Mucosa of gallbladder (tissue), 1 donor: ENCODE data around the gene NPEPL1. TPM values are rescaled to one million over a fixed set of nuclear protein-coding genes. Genes with fewer than 3 reads are reported as not detected.

ENCODE experiments used
- DNase-seq: peaks from one replicate; pipeline ENCODE4 v3.0.0-alpha.2; 2020; ENCODE audit warnings: low spot score
- total RNA-seq: library from RNA; stranded (reverse); gene quantifications from one replicate; pipeline ENCODE4 v1.2.1, GENCODE V29; 2021
- donor health status: DM: no; HTN: no; CAD: no.

Gene NPEPL1
- total RNA-seq, 1 donor from 2014 or later, result 39.1 TPM

DNA sequence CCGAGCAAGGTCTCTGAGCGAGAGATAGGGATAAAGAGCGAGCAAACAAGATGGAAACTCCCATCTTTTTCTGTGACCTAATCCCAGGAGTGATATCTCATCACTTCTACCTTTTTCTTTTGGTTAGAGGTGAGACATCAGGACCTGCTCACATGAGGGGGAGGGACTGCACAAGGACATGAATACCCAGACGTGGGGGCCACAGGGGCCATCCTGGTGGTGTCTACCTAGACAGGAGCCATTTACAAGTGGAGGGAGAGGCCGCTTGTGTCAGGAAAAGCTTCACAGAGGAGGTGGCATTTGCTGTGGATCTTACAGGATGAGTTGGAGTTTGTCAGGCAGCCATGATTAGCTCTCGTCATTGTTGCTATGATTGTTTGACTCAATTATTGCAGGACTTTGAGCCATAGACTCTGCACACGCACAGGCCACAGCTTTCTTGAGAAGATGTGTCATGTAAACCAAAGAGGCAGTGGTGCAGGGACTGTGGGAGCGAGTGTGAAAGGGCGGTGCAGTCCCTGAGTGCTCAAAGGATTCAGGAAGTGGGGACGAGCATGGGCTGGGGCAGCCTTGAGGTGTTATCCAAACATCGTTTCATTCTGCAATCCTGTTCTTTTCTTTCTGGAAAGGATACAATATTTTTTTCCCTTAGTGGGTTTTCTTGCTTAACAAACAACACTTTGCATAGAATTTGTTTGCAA is 7.7 kb downstream of the NPEPL1 start:
- no peak for DNase-seq

GRCh38 chr20:58700823-58701222 is 8.2 kb downstream of the NPEPL1 start:
- DNase-seq, result no peak

DNA sequence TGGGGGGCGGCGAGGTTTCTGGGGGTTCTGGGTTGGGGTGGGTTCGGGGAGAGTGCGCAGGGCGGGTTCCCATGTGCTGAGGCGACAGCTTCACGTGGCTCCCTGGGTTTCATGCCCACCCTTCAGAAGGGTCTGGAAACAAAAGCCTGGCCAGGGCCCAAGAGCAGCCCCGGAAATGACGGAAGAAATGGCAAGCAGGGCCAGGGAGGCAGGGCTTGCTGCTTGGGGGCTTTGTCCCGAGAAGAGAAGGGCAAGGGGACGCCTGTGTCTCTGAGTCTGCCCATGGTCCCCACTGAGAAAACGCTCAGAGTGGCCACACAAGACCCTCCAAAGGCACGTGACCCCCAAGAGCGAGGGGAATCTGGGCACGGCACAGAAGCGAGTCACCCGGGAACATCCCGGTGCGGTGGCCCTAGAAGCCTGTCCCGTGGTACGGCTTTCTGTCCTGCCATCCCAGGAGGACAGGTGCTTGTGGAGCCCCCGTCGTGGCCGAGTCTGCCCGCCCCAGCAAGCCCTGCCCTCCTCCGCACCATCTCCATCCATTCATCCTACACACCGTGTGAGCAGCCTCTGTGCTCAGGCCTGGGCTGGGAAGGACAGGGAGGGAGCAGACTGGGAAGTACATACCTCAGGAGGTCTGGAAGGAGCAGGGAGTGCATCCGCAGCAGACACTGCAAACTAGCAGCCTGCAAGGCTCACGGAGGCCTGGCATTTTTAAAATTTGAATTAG is 9.0 kb downstream of the NPEPL1 start:
- no peak for DNase-seq

DNA sequence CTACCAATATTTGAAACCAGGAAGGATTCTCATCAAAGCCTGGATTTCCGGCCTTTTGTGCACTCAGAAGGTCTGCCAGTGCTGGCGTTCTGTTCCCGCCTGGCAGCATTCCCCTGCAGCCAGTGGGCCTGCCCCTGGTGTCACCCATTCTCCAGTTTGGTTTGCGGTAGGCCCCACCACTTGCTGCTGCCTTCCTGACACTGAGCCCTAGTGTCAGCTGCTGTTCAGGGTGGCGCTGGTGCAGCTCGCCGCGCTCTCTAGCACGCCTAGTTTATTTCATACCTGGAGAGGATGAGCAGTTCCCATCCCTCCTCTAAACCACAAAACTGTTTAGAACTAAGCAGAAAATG is 9.5 kb downstream of the NPEPL1 start:
- DNase-seq, result no peak

- peak; percentile 9 for DNase-seq
These were observed 10.5 kb downstream of the NPEPL1 start for GRCh38 chr20:58702859-58703648.

DNA sequence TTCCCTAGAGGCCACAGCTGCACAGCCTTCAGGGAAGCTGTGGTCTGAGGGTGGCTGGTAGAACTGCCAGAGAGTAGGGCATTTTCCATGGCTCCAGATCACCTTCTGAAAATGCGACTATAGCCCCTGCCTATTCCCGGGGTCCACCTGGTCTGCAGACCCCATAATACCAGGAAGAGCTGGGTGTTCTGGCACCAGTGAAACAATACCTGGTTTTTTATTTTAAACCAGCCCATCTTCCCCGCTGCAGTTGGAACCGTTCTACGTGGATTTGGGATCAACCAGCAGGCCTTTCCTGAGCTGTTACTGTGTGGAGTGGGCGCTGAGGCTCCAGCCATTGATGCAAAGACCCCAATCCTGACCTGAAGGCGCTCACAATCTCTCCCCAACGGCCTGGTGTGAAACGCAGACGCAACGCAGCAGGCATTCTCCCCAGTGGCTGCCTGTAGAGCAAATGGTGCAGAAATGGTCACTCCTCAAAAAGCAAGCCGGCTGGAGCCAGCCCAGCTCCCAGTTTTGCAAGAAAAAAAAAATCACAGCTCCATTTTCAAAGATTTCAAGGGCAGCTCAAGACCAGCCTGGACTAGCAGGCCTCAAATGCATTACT is 11.3 kb downstream of the NPEPL1 start:
- DNase-seq, result peak; percentile 7

DNA sequence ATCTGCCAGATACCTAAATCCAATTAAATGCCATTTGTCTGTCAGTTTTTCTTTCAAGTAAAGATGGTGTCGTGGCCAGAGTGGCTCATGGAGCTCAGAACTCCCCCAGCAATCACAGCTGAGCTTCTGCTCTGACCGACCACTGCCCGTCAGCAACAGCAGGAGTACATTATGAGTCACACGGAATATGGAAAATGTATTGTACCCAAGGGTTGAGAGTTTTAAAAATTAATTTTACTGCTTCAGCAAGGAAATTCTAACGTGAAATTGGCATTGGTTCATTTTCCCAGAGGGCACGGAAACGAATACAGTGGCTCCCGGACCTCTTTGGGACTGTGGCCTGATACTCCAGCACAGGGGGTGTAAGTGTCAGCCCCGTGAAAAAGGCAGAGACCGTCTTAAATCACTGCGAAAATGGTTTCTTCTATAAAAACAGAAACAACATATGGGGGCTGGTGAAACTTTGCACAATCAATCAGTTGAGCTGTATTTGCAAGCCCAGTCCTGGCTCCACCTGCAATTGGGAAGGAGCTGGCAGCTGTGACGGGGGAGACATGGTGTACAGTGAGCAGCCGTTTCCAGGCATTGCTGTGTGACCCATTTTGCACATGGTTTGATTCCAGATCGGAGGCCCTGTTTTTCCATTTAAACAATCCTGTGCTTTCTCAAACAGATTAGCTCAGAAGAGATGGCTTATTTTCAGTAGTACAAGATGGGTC is 12.8 kb downstream of the NPEPL1 start:
- peak; percentile 10 for DNase-seq

- DNase-seq, result peak; percentile 7
These were observed 13.7 kb downstream of the NPEPL1 start for GRCh38 chr20:58706150-58706892.

GRCh38 chr20:58706975-58707681 is 14.5 kb downstream of the NPEPL1 start:
- peak; percentile 7 for DNase-seq

DNA sequence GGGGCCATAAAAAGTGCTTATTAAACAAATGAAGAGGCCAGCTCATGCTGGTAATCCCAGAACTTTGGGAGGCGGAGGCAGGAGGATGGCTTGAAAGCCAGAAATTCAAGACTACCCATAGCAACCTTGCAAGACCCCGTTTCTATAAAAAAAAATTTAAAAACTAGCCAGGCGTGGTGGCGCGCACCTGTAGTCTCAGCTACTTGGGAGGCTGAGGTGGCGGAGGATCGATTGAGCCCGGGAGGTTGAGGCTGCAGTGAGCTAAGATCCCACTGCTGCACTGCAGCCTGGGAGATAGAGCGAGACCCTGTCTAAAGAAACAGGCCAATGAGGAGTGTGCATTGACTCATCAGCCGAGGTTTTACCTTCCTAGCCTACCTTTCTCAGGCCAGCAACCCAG is 15.2 kb downstream of the NPEPL1 start:
- DNase-seq, result peak; percentile 3

- peak; percentile 9 for DNase-seq
These were observed 15.8 kb downstream of the NPEPL1 start for GRCh38 chr20:58708246-58708931.

- peak; percentile 5 for DNase-seq
These were observed 16.6 kb downstream of the NPEPL1 start for GRCh38 chr20:58709013-58709702.

DNA sequence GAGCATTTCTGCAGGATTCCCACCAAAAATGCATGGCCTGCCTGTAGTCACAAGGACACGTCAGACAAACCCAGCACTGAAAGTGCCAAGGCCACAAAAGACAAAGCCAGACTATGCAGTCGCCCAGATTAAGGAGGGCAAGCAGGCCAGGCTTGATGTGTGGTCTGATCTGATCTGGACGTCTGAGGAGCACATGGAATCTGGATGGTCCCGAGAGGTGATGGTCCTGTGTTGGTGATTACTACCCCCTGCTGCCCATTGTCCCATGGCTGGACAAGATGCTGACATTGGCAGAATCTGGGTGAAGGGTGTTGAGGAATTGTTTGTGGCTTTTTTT is 17.1 kb downstream of the NPEPL1 start:
- DNase-seq, result peak; percentile 4

DNA sequence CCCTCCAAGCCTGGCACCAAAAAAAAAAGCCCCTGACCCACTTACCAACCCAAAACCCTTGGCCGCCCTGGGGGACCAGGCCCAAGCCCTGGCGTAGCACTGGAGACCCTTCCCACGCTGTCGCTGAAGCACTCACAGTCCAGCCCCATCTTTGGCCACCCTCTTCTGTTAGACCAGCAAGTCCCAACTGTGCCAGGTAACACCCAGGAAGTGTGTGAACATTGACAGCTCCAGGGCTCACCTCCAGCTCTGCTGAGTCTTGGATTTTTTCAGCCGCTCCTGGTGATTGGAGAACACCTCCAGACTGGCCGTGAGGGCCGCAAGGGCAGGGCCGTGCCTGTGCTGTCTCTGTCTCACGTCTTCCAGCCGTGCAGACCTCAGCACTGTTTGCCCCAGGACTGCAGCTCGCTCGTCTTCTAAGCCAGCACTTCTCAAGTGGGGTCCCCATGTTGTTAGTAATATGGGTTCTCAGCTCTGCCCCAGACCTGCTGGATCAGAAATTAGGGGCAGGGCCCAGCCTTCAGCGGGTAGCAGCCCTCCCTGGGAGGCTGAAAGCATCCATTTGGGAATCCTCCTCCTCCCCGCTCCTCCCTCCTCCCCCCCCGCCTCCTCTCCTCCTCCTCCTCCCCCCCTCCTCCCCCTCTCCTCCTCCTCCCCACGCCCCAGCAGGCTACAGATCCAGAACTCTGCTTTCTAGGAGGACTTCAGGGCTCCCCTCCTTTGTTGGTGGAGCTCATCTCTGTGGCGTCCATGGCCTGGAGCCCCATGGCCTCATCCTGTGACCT is 18.1 kb downstream of the NPEPL1 start:
- DNase-seq, result peak; percentile 8

DNA sequence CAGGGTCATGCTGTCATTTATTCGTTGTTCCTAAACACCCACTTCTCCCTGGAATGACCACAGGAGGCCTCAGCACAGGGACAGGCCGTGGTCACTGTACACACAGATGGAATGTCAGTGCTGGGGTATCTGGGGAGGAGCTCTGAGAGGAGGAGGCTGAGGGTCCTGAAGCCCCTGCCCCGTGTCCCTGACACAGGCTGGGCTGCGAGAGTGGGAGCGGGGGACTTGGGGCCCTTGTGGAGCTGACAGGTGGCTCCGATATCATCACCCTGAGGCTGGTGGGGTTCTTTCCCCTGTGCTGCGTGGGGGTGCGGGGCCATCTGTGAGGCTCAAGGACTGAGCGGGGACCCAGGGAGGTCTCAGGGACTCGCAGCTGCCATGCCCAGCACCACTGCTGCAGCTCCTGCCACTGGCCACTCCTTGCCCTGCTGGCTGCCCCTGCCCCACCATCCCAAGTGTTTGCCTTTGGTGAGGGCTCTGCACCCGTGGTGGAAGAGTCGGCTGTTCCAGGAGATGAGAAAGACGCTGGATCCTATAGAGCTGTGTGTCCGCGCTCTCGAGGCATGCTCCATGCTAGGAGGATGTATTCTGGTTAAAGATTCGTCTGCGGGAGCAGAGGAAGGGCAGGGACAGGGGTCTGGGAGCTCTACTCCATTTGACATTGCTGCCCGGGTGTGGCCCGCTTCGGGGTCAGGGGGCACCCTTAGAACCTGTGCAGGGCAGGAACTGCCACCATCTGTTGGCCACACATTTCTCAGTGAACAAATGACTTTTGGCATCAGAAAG is 18.9 kb downstream of the NPEPL1 start:
- peak; percentile 9 for DNase-seq

GRCh38 chr20:58712151-58712791 is 19.7 kb downstream of the NPEPL1 start:
- DNase-seq, result peak; percentile 8
